Head of caudate nucleus (tissue), 42 donors: Measurements from ENCODE around the gene ADD1.
"Not testable (repeated sequence)": the region's sequence is repeated elsewhere in the genome, so short reads cannot be mapped to it uniquely, and the experiment has no call there.

Experiments used
- DNase-seq, 42 donors: peaks; one replicate each; pipeline versions ENCODE4 v3.0.0 to v3.0.0-alpha.2; 2020 to 2021; ENCODE audit warnings: mixed read lengths in 7 of 42
- intact Hi-C: fragments of 100-400 bp; cut with DNase I; formaldehyde crosslinking; loops from one replicate; pipeline ENCODE4 v1.15.0; 2022

Gene ADD1

GRCh38 chr4:2944091-2944482, 100.4 kb downstream of the ADD1 start:
- intact Hi-C loops, result no loop called here
- DNase-seq, result peak in 1 of 42 donors; percentile 20

- intact Hi-C loops, result no loop called here
- peak in 2 of 42 donors; percentile 0 to 23 for DNase-seq
These were observed 101.2 kb downstream of the ADD1 start for GRCh38 chr4:2944586-2945526.

- peak in 1 of 42 donors; percentile 29 for DNase-seq
- intact Hi-C loops, result not testable (repeated sequence)
These were observed 102.3 kb downstream of the ADD1 start for GRCh38 chr4:2945619-2946604.

DNA sequence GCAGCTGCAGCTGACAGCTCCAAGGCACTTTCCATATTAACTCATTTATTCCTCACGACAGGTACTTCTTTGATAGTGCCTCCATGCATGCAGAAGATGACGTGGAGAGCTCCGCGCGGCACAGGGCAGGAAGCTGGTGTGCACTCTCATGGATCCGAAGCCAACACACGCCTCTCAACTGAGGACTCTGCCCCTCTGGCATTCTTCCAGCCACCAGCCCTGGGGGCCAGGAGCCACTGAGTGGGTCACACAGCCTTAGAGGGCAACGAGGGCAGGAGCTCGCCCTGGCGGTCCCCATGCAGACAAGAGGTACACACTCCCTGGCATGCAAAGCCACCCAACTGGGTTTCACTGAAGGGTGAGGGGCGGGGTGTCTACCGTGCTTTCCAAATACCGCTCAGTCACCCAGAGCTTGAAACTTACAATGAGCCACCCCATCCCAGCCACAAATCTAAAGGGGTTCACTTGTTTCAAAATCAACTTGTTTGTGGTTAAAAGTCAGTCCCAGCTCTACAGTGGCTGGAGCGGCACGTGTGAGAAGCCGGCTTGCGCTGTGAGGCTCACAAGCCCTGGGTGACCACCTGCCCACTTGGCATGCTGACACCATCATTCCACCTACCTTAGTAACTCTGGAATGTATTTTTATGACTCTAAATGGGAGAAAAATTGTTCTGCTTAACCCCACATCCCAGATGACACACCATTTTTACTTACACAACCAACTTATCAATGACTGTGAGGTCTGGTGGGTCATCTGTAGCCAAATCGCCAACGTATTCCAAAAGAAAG, 103.4 kb downstream of the ADD1 start:
- intact Hi-C loops, result no loop called here
- DNase-seq, result peak in 2 of 42 donors; percentile 0 to 16

DNA sequence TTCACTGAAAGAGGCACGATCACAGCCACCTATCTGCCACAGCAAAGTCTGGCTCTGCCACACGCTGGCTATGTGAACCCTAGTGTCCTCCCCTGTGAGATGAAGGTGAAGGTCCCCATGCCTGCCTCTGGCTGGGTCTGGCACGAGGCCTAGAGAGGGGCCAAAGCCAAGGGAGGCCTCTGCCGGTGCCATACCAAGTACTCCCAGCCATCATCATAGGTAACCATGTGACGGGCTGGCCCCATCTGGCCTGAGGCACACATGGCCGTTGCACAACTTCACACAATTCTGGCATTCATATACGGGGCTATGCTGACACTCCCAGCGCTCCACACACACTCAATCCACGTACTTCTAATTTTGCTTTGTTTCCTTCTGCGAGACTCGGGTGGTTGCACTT, 104.3 kb downstream of the ADD1 start:
- intact Hi-C loops, result no loop called here
- DNase-seq, result no peak

- DNase-seq, result peak in 24 of 42 donors; percentile 38 to 77 (median 58)
- intact Hi-C loops, result no loop called here
These were observed 105.5 kb downstream of the ADD1 start for GRCh38 chr4:2948895-2949781.

DNA sequence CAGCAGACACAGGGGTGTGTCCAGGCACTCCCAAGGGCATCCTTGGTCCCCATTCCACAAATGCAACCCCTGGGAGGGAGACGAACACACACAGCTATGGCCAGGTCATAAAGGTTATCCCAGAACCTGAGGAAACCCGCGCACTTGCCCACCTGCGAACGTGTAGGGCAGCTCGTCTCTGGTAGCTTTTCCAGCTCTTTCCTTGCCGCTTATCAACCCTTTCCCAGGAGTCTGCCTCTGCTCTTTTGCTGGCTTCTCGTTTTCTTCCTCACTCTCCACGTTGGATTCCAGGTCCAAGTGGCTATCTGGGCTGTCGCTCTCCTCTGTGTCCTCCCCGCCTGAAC, 106.1 kb downstream of the ADD1 start:
- DNase-seq, result no peak
- intact Hi-C loops, result no loop called here

DNA sequence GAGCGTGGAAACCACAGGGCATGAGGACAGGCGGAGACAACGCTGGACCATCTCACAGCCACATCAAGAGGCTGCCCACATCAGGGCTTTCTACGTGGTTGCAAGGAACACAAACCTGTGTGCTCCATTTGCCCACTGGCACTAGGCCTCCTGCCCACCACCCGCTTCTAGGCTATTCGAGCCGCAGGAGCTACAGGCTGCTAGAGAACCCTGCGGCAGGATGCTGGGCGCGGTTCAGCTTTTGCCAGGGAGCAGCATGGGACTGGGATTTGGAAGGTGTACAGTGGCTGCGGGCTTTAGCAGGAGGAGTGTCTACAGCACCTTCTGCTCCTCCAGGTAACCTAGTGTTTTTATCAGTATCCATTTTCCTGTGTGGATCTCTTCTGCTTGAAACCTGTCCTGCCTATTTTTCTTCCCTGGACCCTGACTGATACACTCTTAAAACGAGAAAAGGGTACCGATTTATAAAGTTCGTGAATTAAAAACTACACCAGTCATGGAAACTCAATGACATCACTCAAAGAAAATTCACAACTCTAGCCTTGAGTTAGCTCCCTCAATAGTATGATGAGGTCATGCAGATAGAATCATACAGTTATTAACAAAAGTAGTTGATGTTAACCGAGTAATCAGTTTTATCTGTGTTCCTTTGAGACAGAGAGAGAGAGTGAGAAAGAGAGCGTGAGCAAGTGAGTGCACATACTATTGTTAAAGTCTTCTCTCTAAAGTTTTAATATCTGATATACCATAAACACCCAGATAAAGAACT, 106.8 kb downstream of the ADD1 start:
- intact Hi-C loops, result no loop called here
- no peak for DNase-seq

- DNase-seq, result no peak
- intact Hi-C loops, result no loop called here
These were observed 109.9 kb downstream of the ADD1 start for GRCh38 chr4:2953496-2953895.

DNA sequence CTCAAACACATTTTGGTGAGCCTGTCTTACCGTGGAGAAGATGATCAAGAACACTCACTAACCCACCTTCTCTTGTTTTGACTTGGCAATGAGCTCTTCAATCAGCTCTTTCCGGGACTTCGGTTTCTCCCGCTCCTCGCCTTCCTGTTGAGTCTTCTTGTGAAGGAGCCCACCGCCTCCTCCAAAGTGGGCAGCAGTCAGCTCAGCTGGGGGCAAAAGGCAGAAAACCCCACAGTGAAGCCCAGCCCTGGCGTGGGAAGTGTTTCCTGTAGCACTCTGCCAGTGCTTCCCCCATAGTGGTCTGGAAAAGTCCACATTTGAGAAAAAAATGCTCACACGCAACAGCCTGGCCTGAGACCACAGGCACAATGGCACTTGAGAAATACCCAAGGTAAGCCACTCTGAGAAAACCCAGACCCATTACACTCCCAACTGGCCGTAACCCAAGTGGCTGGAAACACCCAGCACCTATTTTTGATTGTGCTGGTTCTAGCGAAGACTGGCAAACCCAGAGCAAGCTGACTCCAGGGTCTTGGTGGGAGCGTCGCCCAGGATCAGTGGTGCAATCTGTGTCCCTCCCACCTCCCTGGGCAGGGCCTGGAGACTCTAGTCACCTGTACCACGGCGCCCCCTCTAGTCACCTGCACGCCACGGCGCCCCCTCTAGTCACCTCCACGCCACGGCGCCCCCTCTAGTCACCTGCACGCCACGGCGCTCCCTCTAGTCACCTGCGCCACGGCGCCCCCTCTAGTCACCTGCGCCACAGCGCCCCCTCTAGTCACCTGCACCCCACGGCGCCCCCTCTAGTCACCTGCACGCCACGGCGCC, 110.9 kb downstream of the ADD1 start:
- DNase-seq, result peak in 1 of 42 donors; percentile 27
- intact Hi-C loops, result no loop called here

DNA sequence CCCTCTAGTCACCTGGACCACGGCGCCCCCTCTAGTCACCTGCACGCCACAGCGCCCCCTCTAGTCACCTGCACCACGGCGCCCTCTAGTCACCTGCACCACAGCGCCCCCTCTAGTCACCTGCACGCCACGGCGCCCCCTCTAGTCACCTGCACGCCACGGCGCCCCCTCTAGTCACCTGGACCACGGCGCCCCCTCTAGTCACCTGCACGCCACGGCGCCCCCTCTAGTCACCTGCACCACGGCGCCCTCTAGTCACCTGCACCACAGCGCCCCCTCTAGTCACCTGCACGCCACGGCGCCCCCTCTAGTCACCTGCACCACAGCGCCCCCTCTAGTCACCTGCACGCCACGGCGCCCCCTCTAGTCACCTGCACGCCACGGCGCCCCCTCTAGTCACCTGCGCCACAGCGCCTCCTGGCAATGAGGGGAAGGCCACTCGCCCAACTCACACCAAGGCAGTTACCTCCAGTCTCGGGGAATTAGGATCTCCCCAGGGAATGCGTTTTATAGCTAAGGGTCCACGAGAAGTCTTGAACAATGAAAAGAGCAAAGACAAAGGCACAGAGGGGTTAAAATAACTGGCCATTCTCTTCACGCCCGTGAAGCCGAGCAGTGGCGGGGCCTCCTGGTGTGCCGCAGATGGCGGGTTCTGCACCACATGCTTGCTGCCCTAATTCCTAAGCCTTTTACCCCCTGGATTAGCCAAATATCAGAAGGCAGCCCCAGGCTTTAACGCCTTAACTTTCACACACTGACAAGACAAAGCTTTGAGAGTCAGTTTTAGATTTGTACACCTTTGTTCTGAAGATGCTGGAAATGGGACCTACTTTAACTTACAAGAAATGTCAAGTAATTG, 111.8 kb downstream of the ADD1 start:
- peak in 1 of 42 donors; percentile 10 for DNase-seq
- intact Hi-C loops, result not testable (repeated sequence)

DNA sequence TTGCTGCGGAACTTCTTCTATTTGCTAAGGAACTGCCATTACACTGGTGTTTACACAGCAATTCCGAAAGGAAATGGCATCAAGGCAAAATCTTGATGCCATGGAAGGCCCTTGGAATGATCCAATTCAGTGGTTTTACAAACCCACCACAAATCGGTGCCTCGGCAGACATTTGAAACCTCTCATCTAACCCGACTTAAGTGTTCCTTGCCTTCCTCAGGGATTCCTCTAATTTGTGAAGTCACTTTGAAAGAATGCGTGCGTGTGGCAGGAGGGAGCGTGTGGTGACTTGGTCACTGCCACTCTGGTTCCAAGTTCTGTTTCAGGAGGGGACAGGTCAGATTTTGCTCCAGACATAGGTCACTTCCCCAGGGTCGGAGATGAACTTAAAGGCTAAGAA, 114.8 kb downstream of the ADD1 start:
- DNase-seq, result no peak
- intact Hi-C loops, result no loop called here

DNA sequence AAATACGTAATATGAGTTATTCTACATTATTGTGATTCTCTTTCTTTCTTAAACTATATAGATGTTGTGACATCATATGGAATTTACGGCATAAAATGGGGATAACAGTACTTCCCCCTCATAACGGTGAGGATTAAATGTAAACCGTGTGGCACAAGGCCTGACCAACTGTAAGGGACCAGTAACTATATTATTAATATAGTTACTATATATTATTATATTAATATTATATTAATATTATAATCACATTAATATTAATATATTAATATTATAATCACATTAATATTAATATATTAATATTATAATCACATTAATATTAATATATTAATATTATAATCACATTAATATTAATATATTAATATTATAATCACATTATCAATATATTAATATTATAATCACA, 116.8 kb downstream of the ADD1 start:
- DNase-seq, intact Hi-C loops: not testable (repeated sequence)

DNA sequence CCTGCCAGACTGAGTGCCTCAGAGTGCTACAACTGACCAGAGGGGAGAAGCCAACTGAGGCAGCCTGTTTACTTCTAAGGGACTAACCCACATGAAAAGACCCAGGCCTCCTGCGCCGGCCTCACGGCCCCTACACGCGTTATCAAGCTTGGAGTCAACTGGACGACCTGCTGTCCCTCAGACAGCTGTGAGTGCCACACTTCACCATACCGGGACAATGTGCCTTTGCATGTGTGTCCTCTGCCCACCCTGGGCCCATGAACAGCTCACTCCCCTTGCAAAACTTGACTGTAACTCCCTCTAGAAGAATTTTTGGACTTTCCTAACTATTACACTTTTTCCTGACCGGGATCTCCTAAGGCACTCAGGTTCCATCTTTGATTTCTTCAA, 117.8 kb downstream of the ADD1 start:
- intact Hi-C loops, result no loop called here
- peak in 1 of 42 donors; percentile 33 for DNase-seq

GRCh38 chr4:2961811-2962441, 118.3 kb downstream of the ADD1 start:
- DNase-seq, result peak in 1 of 42 donors; percentile 33

More at GRCh38 chr4:2961811-2962441, 118.3 kb downstream of the ADD1 start:
- intact Hi-C loops, result no loop called here
